Measurements from ENCODE around the gene NDUFAB1.
"Not testable (repeated sequence)": the region's sequence is repeated elsewhere in the genome, so short reads cannot be mapped to it uniquely, and the experiment has no call there.

The NDUFAB1 gene

DNA sequence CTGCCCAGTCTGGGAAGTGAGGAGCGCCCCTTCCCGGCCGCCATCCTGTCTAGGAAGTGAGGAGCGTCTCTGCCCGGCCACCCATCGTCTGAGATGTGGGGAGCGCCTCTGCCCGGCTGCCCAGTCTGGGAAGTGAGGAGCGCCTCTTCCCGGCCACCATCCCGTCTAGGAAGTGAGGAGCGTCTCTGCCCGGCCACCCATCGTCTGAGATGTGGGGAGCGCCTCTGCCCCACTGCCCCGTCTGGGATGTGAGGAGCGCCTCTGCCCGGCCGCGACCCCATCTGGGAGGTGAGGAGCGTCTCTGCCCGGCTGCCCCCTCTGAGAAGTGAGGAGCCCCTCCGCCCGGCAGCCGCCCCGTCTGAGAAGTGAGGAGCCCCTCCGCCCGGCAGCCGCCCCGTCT lies 12.8 kb downstream of the NDUFAB1 start:
- not testable (repeated sequence) for DNase-seq

DNA sequence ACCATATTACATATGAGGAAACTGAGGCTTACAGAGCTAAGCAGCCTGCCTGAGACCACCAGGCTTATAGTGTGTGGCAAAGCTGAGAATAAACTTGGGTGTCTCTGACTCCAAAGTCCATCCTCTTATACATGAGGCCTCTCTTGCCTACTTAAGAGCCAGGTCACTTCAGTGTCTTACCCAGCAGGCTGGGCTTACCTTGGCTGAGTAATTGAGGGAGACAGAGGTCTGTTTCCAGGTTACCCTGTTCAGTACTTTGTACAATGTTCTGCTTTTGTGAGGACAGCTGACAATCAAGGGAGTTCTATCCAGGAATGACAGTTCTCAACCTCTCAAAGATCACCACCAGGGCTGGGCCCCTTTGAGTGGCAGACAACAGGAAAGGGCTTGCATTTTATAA lies 14.4 kb downstream of the NDUFAB1 start:
- no peak for DNase-seq

DNA sequence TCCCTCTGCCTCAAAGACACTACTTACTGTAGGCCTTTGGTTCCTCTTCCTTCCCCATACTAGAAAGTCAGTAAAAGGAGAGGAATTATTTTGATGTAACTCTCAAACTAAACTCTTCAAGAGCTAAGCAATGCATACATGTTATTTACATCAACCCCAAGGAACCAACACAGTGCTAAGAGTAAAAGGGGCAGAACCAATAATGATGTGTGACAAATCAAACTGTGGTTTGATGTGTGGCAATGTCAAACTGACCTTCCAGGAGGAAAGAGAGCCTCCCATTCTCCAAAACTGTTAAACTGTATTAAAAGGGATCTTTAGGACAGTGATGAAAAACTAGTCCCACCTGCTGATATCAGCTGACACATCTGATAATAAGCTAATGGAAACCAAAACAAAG lies 15.7 kb downstream of the NDUFAB1 start:
- DNase-seq, result no peak

DNA sequence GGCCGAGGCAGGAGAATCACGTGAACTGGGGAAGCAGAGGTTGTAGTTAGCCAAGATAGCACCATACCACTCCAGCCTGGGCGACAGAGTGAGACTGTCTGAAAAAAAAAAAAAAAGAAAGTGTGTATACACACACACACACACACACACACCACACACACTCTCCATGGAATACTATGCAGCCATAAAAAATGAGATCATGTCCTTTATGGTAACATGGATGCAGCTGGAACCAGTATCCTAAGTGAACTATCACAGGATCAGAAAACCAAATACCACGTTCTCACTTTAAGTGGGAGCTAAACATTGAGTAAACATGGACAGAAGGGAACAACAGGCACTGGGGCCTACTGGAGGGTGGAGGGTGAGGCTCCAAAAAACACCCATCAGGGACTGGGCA lies 16.7 kb downstream of the NDUFAB1 start:
- DNase-seq, result no peak

DNA sequence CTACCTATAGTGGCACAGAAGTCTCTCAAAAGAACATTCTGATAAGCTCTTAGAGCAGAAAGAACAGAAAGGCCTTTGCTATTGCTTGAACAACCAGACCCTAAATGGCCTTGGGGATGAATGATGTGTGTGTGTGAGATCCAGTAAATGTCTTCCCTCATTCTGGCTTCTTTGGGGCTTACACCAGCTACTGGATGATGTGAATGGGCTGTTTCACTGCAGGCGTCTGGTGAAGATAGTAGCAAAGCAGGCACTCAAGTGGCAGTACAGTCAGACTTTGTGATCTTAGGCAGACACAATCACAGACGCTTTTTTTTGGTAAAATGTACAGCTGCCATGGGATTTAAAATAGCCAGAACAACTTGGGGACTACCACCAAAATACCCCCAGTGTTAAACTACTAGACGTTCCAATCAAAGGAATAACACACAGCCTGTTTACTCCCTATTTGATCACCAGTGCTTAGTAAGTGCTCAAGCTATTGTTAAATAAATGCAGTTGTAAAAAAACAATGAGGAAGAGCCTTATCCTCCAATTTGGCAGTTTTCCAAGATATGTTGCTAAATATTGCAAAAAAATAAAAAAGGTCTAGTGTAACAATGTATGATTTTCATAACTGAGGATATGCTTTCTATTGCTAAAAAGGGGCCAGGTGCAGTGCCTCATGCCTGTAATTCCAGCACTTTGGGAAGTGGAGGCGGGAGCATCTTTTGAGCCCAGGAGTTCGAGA lies 17.9 kb downstream of the NDUFAB1 start:
- no peak for DNase-seq

DNA sequence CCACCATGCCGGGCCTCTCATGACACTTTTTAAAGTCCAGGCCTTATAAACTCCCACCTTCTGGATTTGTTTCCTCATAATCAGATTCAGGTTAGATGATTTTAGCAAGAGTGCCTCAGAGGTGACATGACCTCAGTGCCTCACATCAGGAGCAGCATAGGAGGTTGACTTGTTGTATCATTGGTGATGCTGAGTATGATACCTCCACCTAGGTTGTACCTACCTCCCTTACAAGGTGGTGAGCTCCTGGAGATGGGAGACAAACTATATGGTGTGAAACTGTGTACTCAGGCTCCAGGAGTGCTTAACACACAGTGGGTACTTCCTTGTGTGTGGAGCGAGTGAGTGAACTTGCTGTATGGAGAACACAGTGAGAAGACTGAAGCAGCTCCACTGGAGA lies 18.6 kb downstream of the NDUFAB1 start:
- DNase-seq, result no peak

DNA sequence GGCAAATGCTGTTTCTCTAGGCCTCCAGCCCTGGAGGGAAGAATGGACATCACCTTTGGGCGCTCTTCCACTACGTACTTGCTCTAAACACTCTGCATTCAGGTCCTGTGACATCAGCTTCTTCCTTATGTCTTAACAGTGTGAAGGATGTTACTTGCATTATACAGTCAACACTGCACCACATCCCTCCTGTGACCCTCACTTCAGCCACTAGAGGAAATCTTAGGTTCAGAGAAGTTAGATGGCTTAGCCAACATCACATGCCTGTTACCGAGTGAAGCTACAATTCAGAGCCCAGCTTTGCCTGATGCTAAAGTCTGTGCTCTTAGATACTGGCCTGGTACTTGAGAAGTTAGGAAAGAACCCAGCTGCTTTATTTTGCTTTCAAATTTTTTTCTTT lies 20.3 kb downstream of the NDUFAB1 start:
- DNase-seq, result no peak

DNA sequence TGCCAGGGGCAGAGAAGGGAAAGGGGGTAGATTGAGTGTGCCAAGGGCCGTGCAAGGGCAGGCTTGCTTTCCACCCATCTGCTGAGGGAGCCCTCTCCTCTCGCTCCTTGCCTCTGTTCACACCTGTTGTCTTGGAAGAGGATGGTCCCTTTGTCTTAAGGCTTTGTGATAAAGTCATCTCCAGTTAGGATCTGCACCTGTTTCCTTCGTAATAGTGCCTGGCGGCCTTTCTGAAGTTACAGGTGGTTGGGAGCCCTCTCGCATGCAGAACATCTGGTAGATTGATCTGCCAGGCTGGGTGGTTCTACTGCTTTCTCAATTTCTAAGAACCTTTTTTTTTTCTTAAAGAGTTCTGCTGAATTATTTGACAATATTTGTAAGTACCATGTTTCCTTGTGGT lies 22.3 kb downstream of the NDUFAB1 start:
- no peak for DNase-seq

- DNase-seq, result no peak
Observed at GRCh38 chr16:23572394-23572793, 23.7 kb downstream of the NDUFAB1 start.

GRCh38 chr16:23571895-23572294 lies 24.2 kb downstream of the NDUFAB1 start:
- no peak for DNase-seq

GRCh38 chr16:23570992-23571632 lies 25.0 kb downstream of the NDUFAB1 start:
- no peak for DNase-seq

DNA sequence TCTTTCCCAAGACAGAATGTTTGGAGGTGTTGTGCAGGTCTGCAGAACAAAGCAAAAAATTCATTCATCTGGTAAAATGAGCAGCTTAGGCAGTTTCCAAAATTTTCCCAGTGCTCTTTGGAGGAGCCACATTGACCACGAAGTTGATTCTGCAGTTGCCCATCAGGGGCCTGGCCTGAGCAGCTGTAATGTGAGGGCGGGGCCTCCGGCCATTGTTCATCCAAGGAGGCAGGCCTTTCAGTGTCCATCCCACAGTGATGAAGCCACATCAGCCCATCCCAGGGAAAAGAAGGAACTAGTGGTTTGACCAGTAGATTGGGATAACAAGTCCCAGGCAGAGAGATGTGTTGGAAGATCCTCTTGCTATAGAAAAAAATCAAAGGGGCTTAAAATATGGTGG lies 28.5 kb downstream of the NDUFAB1 start:
- DNase-seq, result no peak

- no peak for DNase-seq
Observed at GRCh38 chr16:23566724-23567123, 29.4 kb downstream of the NDUFAB1 start.

DNA sequence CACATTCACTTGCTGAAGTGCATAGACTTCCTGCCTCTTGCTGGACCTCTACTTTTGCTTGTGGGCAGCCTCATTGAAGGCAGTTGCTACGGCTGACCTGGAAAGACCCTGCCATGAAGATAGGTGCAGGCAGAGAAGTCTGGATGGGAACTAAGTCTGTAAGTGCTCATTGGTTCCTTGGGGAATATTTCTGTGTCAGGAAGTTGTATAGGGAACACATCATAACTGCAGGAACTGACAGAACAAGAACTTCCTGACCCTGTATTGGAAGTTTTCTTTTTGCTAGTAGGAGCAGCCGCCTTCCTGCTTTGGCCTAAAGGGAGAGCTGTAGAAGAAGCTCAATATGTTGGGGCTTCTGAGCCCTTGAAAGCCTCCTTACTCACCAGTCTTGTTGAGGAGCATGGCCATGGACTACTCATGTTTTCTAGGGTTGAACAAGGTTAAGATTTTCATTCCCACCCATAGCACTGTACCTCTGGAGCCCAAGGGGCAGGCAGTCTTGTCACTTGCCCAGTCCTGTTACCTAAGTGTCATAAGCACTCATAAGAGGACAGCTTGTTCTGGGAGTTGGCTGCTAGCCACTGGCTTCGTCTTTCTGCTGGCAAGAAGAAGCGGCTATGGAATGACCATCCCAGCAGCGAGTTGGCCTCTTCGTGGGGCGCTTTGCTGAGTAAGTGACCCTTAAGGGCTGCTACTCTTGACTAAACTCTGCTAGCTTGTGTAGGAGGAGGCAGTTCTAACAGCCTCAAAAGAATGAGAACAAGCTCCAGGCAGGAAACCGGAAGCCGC lies 31.3 kb downstream of the NDUFAB1 start:
- no peak for DNase-seq

DNA sequence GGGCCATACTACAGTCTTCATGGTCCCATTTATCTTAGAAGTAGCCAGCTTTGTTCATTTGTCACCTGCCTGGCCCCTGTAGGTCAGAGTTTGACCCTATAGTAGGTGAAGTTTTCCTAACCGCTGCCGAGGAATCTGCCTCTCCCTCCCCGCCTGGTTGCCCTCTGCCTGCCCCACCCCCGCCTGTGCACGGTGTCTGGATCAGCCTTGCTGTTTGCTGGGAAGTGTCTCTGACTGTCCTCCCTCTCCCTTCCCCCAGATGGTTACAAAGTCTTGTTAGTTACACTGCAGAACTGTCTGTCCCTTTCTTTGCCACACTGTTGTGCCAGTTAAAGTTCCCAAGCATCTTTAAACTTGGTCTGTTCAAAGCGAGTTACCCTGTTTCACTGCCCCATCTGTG lies 32.9 kb downstream of the NDUFAB1 start:
- no peak for DNase-seq

GRCh38 chr16:23562505-23562904 lies 33.6 kb downstream of the NDUFAB1 start:
- DNase-seq, result no peak

DNA sequence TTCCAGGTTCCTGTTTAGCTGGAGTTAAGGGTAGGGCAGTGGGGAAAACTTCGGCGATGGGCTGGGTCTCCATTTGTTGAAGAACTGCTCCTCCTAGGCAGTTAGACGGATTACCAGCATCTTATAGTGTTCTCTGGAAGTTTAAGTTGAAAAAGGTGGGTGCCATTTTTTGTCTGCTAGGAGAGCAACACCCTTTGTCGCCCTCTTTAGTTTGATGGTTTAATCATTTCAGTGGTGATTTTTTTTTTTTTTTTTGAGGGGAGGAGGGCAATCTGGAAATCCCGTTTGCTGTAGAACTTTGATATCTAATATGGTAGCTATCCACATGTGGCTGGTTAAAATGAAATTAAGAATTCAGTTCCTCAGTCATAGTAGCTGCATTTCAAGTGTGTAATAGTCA lies 34.5 kb downstream of the NDUFAB1 start:
- DNase-seq, result no peak

- peak in 2 of 6 experiments; percentile 3 to 33 for DNase-seq
Observed at GRCh38 chr16:23557779-23558702, 38.1 kb downstream of the NDUFAB1 start.

- DNase-seq, result peak; percentile 93 to 99 (median 98)
Observed at GRCh38 chr16:23556881-23557778, 39.0 kb downstream of the NDUFAB1 start, which contains the start of the genes EARS2 and UBFD1. EARS2 (minus strand) TSS chr16:23557350; CDS start chr16:23557343, 7 bp downstream. UBFD1 (plus strand) TSS chr16:23557727; CDS start chr16:23557743, 16 bp downstream.

DNA sequence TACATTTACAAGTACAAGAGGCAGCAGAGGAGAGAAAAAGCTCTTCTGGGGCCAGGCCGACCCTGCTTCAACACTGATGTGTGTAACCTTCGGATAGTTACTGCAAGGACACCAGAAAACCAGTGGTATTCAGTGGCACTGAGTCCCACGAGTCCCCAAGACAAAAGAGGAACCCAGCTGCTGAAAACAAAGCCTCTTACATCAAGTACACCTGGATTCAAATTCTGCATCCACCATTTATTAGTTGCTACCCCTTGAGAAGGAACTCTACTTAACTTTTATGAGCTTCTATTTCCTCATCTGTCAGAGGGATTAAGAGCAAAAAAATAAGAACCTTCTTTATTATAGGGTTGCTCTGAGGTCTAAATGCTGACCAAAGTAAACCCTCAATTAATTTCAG lies 41.6 kb downstream of the NDUFAB1 start:
- no peak for DNase-seq

DNA sequence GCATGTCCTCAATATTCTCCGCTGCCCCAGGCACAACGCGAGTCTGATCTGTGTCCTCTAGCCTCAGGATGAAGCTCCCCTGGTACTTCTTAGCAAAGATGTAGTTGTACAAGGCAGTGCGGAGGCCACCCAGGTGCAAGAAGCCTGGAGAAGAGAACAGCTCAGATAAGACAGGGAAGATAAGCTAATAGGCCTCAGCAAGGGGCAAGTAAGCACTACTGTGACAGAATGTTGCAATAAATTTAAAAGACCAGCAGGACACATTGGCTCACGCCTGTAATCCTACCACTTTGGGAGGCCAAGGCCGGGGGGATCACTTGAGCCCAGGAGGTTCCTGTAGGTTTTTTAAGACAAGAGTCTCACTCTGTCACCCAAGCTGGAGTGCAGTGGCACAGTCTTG lies 44.0 kb downstream of the NDUFAB1 start:
- no peak for DNase-seq

- DNase-seq, result no peak
Observed at GRCh38 chr16:23549938-23550337, 46.2 kb downstream of the NDUFAB1 start.
